H1 (cell line): ENCODE measurements around the gene ZNF2. TPM values are rescaled to one million over a fixed set of nuclear protein-coding genes. Genes with fewer than 3 reads are reported as not detected.

Experiments
- BRCA1 ChIP-seq: IDR thresholded peaks from 2 replicates; pipeline ENCODE4 v1.6.1; 2012; ENCODE audit warnings: low read depth, low read length, improper control_type of control experiment
- CBX5 ChIP-seq: fragments of 300-800, 300-1000 bp; sonication (generic); IDR thresholded peaks from 2 replicates; pipeline ENCODE4 v1.7.1; 2016; ENCODE audit warnings: antibody characterized with exemption, low read length, low read depth
- CREB1 ChIP-seq: IDR thresholded peaks from 2 replicates; pipeline ENCODE4 v1.6.1; 2012; ENCODE audit warnings: inconsistent platforms
- FOSL1 ChIP-seq: IDR thresholded peaks from 2 replicates; pipeline ENCODE4 v1.6.1; 2011; ENCODE audit warnings: mild to moderate bottlenecking, low read depth, low read length, moderate library complexity; ENCODE audit not compliant: insufficient read depth
- HDAC2 ChIP-seq, 2 experiments: fragments of 300-600 bp in 1 of 2; sonication (generic) in 1 of 2; IDR thresholded peaks; 2 replicates each; pipeline ENCODE4 v1.6.1; 2011 to 2012; ENCODE audit warnings: low read depth in 2 of 2, low read length in 2 of 2, mild to moderate bottlenecking in 2 of 2, moderate library complexity in 2 of 2, borderline replicate concordance in 1 of 2, inconsistent platforms in 1 of 2
- MAFK ChIP-seq: IDR thresholded peaks from 2 replicates; pipeline ENCODE4 v1.6.1; 2012; ENCODE audit warnings: low read depth, mild to moderate bottlenecking, improper control_type of control experiment, low read length
- NRF1 ChIP-seq: IDR thresholded peaks from 2 replicates; pipeline ENCODE4 v1.6.1; 2011; ENCODE audit warnings: mild to moderate bottlenecking, low read depth, low read length, improper control_type of control experiment
- SP2 ChIP-seq: IDR thresholded peaks from 2 replicates; pipeline ENCODE4 v1.6.1; 2012; ENCODE audit warnings: mild to moderate bottlenecking, low read length, inconsistent platforms
- SUZ12 ChIP-seq: fragments of 200-600 bp; sonication (generic); IDR thresholded peaks from 2 replicates; pipeline ENCODE4 v1.6.1; 2012; ENCODE audit warnings: mild to moderate bottlenecking, inconsistent platforms, low read length, moderate library complexity, mixed read lengths
- polyA plus RNA-seq, 7 experiments: library from polyadenylated mRNA; depleted of rRNA in 3 of 7; stranded (reverse) in 5 of 7; unstranded in 2 of 7; fragments of >200 nt in 5 of 7; fragments of 200-250 nt in 2 of 7; gene quantifications; 1 replicate in 5 of 7; 2 replicates in 1 of 7; 4 replicates in 1 of 7; pipeline versions ENCODE4 v1.2.1 to v1.2.3, GENCODE V29; 2011 to 2013; ENCODE audit warnings: missing spikeins in 2 of 7, mixed read lengths in 2 of 7
- total RNA-seq: library from RNA; stranded (reverse); fragmentation: NEBNext Ultra II Directional; extraction: Animal tissue kit (Norgen Biotek cat#: 25700); gene quantifications from 2 replicates; pipeline ENCODE4 v1.2.1, GENCODE V29; 2021
- TF ChIP-seq, protein P1 (sequence below): fragments of 300-600 bp; sonication (generic); IDR thresholded peaks from 2 replicates; pipeline ENCODE4 v1.7.1; 2012; ENCODE audit warnings: low read length, moderate library complexity, mild to moderate bottlenecking, inconsistent platforms; ENCODE audit not compliant: insufficient replicate concordance

Gene ZNF2
- total and polyA plus RNA-seq, 2 of the 8 experiments (the other 6 are each of a cell fraction or from before 2014, with no cell fraction given), result 1.3 to 3.0 TPM

DNA sequence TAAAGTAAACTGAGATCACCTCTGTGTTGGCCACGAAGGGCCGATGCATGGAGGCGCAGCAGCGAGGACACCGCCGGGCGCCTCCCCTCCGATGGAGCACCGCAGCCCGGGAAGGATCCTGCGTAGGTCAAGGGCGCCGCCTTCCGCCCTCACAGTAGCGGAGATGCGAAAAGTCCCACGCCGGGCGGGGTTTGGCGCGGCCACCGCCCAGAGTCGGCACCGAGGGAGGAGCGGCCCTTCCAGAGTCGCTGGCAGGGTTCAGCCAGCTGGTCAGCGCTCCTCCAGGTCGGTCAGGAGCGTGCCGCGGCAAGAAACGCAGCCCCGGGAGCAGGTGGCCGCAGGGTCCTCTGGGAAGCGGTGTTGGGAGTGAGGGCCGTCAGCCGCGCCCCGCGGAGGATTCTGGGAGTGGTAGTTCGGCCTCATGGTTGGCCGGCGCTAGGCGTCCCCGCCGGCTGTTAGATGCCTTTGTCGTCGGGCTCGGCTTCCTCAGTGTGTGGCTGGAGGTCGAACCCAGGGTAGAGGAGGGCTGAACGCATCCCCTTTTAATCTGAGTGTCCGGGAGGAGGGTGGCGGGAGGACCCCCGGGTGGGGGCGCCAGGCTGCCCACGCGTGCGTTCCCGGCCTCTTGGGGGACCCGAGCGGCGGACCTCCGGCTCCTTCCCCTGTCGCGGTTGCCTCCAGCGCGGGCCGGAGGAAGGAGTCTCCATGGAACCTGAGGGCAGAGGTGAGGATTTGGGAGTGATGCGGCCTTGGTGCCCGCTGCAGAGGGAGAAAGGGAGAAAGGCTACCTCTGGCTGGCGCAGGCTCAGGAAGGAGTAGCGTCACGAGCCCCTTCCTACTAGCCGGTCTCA is 41.7 kb downstream of the ZNF2 start, which contains the start of gene ZNF892 (continued):
- TF ChIP-seq, protein P1, sequence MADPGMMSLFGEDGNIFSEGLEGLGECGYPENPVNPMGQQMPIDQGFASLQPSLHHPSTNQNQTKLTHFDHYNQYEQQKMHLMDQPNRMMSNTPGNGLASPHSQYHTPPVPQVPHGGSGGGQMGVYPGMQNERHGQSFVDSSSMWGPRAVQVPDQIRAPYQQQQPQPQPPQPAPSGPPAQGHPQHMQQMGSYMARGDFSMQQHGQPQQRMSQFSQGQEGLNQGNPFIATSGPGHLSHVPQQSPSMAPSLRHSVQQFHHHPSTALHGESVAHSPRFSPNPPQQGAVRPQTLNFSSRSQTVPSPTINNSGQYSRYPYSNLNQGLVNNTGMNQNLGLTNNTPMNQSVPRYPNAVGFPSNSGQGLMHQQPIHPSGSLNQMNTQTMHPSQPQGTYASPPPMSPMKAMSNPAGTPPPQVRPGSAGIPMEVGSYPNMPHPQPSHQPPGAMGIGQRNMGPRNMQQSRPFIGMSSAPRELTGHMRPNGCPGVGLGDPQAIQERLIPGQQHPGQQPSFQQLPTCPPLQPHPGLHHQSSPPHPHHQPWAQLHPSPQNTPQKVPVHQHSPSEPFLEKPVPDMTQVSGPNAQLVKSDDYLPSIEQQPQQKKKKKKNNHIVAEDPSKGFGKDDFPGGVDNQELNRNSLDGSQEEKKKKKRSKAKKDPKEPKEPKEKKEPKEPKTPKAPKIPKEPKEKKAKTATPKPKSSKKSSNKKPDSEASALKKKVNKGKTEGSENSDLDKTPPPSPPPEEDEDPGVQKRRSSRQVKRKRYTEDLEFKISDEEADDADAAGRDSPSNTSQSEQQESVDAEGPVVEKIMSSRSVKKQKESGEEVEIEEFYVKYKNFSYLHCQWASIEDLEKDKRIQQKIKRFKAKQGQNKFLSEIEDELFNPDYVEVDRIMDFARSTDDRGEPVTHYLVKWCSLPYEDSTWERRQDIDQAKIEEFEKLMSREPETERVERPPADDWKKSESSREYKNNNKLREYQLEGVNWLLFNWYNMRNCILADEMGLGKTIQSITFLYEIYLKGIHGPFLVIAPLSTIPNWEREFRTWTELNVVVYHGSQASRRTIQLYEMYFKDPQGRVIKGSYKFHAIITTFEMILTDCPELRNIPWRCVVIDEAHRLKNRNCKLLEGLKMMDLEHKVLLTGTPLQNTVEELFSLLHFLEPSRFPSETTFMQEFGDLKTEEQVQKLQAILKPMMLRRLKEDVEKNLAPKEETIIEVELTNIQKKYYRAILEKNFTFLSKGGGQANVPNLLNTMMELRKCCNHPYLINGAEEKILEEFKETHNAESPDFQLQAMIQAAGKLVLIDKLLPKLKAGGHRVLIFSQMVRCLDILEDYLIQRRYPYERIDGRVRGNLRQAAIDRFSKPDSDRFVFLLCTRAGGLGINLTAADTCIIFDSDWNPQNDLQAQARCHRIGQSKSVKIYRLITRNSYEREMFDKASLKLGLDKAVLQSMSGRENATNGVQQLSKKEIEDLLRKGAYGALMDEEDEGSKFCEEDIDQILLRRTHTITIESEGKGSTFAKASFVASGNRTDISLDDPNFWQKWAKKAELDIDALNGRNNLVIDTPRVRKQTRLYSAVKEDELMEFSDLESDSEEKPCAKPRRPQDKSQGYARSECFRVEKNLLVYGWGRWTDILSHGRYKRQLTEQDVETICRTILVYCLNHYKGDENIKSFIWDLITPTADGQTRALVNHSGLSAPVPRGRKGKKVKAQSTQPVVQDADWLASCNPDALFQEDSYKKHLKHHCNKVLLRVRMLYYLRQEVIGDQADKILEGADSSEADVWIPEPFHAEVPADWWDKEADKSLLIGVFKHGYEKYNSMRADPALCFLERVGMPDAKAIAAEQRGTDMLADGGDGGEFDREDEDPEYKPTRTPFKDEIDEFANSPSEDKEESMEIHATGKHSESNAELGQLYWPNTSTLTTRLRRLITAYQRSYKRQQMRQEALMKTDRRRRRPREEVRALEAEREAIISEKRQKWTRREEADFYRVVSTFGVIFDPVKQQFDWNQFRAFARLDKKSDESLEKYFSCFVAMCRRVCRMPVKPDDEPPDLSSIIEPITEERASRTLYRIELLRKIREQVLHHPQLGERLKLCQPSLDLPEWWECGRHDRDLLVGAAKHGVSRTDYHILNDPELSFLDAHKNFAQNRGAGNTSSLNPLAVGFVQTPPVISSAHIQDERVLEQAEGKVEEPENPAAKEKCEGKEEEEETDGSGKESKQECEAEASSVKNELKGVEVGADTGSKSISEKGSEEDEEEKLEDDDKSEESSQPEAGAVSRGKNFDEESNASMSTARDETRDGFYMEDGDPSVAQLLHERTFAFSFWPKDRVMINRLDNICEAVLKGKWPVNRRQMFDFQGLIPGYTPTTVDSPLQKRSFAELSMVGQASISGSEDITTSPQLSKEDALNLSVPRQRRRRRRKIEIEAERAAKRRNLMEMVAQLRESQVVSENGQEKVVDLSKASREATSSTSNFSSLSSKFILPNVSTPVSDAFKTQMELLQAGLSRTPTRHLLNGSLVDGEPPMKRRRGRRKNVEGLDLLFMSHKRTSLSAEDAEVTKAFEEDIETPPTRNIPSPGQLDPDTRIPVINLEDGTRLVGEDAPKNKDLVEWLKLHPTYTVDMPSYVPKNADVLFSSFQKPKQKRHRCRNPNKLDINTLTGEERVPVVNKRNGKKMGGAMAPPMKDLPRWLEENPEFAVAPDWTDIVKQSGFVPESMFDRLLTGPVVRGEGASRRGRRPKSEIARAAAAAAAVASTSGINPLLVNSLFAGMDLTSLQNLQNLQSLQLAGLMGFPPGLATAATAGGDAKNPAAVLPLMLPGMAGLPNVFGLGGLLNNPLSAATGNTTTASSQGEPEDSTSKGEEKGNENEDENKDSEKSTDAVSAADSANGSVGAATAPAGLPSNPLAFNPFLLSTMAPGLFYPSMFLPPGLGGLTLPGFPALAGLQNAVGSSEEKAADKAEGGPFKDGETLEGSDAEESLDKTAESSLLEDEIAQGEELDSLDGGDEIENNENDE, result no peak
- TF ChIP-seq CREB1 (peak; percentile 54; the same call in 1 of the 2 replicates), CBX5 (no peak), NRF1 (no peak), BRCA1 (no peak), MAFK (no peak), FOSL1 (no peak), HDAC2 (IDR thresholded peaks at IDR 0.05; ENCODE audit: borderline replicate concordance in 1 of 2, low read depth in 2 of 2, low read length in 2 of 2) (peak in 1 of 2 experiments; percentile 34; a peak in 1 of 4 replicates), SUZ12 (no peak), SP2 (no peak)
